ENCODE results near the gene POC1A. TPM values are rescaled to one million over a fixed set of nuclear protein-coding genes. Genes with fewer than 3 reads are reported as not detected.
A peak's percentile ranks its signal among the peaks of the same experiment; 100 is the strongest.

POC1A gene
- total RNA-seq, 1 experiment from 2014 or later, result 19.8 TPM

GRCh38 chr3:52124766-52125165, 29.5 kb downstream of the POC1A start:
- H3K27me3 ChIP-seq, result no peaks in the 10 kb centered on the region
- H3K9me3 ChIP-seq, result no peaks in the 10 kb centered on the region
- no peaks in the 10 kb centered on the region; the same call in 1 of the 2 replicates for H3K36me3 ChIP-seq
- no peak overlapping the region for H3K4me3 ChIP-seq
- DNase-seq, result no peak

- Histone ChIP-seq H3K9me3 (no peaks in the 10 kb centered on the region), H3K4me3 (no peak overlapping the region), H3K27me3 (no peaks in the 10 kb centered on the region), H3K36me3 (no peaks in the 10 kb centered on the region; the same call in 1 of the 2 replicates)
- no peak for DNase-seq
Measured at GRCh38 chr3:52124126-52124525, 30.1 kb downstream of the POC1A start.

GRCh38 chr3:52123106-52123725, 31.0 kb downstream of the POC1A start:
- DNase-seq, result peak; percentile 8
- no peaks in the 10 kb centered on the region; the same call in 1 of the 2 replicates for H3K36me3 ChIP-seq
- H3K4me3 ChIP-seq, result no peak overlapping the region
- no peaks in the 10 kb centered on the region for H3K9me3 ChIP-seq
- no peaks in the 10 kb centered on the region for H3K27me3 ChIP-seq

- Histone ChIP-seq H3K9me3 (no peaks in the 10 kb centered on the region), H3K4me3 (no peak overlapping the region), H3K27me3 (no peaks in the 10 kb centered on the region), H3K36me3 (no peaks in the 10 kb centered on the region; the same call in 1 of the 2 replicates)
- DNase-seq, result no peak
Measured at GRCh38 chr3:52122491-52122890, 31.7 kb downstream of the POC1A start.

DNA sequence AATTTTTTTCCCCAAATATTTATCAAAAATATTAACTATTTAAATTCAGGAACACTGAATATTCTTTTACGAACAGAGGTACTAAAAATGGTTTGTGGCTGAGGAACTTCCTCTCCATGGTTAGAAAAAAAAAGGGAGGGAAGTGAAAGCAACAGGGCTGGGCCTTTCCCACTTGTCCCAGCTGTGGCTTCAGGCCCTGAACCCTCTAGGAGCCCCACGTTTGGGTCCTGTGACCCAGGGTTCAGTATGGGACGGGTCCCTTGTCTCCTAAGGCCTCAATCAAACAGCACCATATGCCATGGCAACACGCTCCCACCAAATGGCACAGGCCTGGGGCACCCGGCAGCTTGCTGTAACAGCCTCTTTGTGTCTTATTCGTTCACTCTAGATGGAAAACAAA, 32.4 kb downstream of the POC1A start:
- Histone ChIP-seq H3K36me3 (no peaks in the 10 kb centered on the region; the same call in 1 of the 2 replicates), H3K4me3 (no peak overlapping the region), H3K9me3 (no peaks in the 10 kb centered on the region), H3K27me3 (no peaks in the 10 kb centered on the region)
- no peak for DNase-seq

GRCh38 chr3:52121464-52121805, 32.8 kb downstream of the POC1A start:
- no peaks in the 10 kb centered on the region; the same call in 1 of the 2 replicates for H3K36me3 ChIP-seq
- H3K9me3 ChIP-seq, result no peaks in the 10 kb centered on the region

DNA sequence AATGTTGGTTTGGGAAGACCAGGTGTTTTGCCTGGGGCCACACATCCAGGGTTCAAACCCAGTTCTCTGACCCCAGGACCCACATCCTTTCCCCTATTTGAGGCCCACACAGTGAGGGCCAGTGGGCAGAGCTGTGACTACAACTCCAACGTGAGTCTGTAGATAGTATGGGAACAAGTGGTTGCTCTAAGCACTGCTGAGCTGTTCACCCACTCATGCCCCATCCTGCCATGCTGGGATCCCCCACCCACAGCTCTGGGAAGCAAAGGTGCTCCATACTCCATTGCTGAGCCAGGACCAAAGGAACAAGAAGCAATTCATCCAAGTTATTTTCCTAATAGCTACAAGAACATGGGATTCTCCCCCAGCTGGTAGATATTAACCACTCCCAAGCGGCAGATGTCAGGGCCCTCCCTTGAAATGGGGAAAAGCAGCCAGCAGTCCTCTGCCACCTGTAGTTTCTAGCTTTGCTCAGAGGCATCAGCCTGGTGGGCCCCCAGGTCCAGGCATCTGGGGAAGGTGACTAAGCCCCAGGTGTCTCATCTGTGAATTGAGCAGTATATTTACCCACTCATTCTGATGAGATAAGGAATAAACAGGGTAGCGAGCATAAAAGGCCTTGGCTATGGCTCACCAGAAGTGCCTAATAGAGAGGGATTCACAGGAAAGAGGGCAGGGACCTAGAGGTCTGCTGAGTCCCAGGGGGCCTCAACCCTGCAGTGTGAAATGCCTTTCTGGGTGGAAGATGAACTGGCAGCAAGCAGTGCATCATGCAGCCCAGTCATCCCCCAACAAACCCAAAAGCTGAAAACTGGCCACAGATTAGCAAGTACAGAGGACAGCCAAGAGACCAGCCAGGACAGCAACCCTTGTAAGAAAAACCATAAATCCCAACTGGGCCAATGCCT, 33.4 kb downstream of the POC1A start:
- no peak for DNase-seq
- H3K36me3 ChIP-seq, result no peaks in the 10 kb centered on the region; the same call in 1 of the 2 replicates
- no peak overlapping the region for H3K4me3 ChIP-seq
- no peaks in the 10 kb centered on the region for H3K27me3 ChIP-seq
- no peaks in the 10 kb centered on the region for H3K9me3 ChIP-seq

More at GRCh38 chr3:52121464-52121805, 32.8 kb downstream of the POC1A start:
- no peak for DNase-seq
- H3K27me3 ChIP-seq, result no peaks in the 10 kb centered on the region
- H3K4me3 ChIP-seq, result no peak overlapping the region

GRCh38 chr3:52119826-52120225, 34.4 kb downstream of the POC1A start:
- H3K27me3 ChIP-seq, result no peaks in the 10 kb centered on the region
- H3K9me3 ChIP-seq, result no peaks in the 10 kb centered on the region
- H3K36me3 ChIP-seq, result no peaks in the 10 kb centered on the region; the same call in 1 of the 2 replicates
- no peak for DNase-seq
- no peak overlapping the region for H3K4me3 ChIP-seq

DNA sequence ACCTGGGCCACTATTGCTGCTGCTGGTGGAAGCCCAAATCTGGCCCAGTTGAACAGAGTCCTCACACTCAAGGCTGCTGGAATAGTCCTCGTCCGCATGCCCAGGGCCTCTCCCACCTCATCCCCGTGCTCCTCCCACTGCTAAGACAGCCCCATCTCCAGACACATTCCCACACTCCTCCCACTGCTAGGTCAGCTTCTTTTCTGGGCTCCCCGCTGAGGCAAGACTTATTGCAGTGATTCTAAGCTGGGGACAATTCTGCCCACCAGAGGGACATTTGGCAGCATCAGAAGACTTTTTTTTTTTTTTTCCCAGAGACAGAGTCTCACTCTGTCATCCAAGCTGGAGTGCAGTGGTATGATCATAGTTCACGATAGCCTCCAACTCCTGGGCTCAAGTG, 35.1 kb downstream of the POC1A start:
- DNase-seq, result no peak
- Histone ChIP-seq H3K27me3 (no peaks in the 10 kb centered on the region), H3K4me3 (no peak overlapping the region), H3K9me3 (no peaks in the 10 kb centered on the region), H3K36me3 (no peaks in the 10 kb centered on the region; the same call in 1 of the 2 replicates)

DNA sequence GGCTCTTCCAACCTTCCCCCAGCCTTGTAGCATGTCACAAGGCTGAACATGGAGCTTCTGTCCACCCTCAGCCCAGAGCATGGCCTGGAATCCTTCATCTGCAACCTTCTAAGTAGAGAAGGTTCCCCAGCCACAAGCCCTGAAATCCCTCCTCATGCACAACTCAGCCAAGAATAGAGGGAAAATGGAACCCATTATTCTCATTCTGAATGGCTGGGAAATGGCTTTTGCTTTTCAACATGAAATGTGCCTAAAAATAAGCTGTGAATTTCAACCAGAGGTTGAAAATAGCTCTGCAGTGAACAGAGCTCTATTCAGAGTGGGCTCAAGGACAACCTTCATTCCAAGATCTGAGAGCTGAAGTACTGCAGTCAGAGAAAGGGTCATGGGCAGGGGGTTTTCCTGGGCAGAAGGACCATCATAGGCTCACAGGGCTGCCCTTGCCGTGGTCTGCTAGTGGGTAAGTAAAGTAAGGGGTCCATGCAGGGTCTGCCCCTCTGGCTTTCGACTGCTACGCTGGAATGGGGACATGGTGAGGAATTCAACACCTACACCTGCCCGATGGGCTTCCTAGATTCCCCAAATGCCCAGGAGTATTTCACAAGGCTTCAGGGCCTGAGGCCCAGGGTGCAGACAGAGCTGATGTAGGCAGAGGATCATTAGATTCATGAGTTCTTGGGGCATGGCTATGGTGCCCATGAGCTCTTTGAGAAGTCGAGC, 35.9 kb downstream of the POC1A start:
- Histone ChIP-seq H3K36me3 (no peaks in the 10 kb centered on the region; the same call in 1 of the 2 replicates), H3K27me3 (no peaks in the 10 kb centered on the region), H3K4me3 (no peak overlapping the region), H3K9me3 (no peaks in the 10 kb centered on the region)
- DNase-seq, result no peak

DNA sequence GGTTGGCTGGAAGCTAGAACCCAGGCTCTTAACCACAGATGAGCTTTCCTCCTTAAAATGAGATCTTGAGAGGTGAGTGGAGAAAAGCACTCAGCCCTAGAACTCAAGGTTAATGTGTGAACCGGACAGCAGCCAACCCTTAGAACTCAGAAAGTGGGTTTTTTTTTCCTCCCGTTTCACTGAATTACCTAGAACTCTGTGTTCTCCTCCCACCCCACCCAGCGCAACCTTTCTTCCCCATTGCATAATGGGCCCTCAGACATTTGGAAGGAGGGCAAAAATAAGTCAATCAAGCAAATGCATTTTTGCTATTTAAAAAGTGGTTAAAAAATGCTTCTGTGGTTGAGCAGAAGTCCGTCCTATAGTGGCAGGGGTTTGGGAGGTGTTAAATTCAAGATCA, 36.7 kb downstream of the POC1A start:
- H3K4me3 ChIP-seq, result no peak overlapping the region
- no peaks in the 10 kb centered on the region for H3K27me3 ChIP-seq
- H3K36me3 ChIP-seq, result no peaks in the 10 kb centered on the region
- no peak for DNase-seq
- H3K9me3 ChIP-seq, result no peaks in the 10 kb centered on the region

DNA sequence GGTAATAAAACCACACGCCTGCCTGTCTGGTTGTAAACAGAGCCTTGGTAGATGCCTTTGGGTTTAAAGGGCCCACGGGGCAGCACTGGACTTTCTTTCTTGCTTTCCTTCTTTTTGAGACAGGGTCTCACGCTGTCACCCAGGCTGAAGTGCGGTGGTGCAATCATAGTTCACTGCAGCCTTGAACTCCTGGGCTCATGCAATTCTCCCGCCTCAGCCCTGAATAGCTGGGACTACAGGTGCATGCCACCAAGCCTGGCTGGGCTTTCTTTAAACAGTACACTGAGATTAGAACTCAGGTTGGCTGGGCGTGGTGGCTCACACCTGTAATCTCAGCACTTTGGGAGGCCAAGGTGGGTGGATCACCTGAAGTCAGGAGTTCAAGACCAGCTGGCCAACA, 42.2 kb downstream of the POC1A start:
- H3K9me3 ChIP-seq, result no peaks in the 10 kb centered on the region
- no peak overlapping the region for H3K4me3 ChIP-seq
- H3K36me3 ChIP-seq, result no peaks in the 10 kb centered on the region
- no peak for DNase-seq
- no peaks in the 10 kb centered on the region for H3K27me3 ChIP-seq

GRCh38 chr3:52110502-52110901, 43.7 kb downstream of the POC1A start:
- Histone ChIP-seq H3K4me3 (no peak overlapping the region), H3K36me3 (no peaks in the 10 kb centered on the region), H3K9me3 (no peaks in the 10 kb centered on the region), H3K27me3 (no peaks in the 10 kb centered on the region)
- DNase-seq, result no peak

DNA sequence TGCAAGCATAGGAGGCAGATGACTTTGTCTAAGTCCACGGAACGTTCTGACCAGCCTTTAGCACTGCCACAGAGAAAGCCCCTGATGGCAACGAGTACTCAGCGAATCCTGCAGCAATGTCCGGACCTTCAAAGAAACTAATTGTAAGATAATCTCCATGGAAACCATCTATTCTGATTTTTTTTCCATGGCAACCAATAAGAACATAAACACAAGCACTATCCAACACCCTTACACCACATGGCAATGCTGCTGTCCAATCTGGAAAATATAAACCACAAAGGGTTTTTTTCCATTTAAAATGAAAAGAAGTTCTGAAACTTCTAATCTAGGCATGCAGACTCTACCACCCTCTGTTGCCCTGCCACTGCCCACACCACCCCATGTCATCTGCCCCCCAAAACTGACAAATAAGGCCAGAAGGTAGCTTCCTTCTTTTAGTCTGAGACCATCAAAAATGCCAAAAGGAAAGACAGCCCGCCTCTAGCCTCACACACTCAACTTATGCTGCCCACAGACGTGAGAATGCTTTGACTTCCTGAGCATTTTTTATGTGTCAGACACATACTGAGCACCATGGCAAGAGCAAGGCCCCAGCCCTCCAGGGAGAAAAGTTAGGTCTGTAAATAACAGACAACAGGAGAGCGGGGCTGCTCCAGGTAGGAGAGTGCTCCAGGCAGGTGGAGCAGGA, 44.5 kb downstream of the POC1A start:
- H3K36me3 ChIP-seq, result no peaks in the 10 kb centered on the region
- no peak for DNase-seq
- H3K9me3 ChIP-seq, result no peaks in the 10 kb centered on the region
- no peak overlapping the region for H3K4me3 ChIP-seq
- no peaks in the 10 kb centered on the region for H3K27me3 ChIP-seq

GRCh38 chr3:52108302-52109232, 45.7 kb downstream of the POC1A start:
- DNase-seq, result no peak
- Histone ChIP-seq H3K9me3 (no peaks in the 10 kb centered on the region), H3K27me3 (no peaks in the 10 kb centered on the region)

More at GRCh38 chr3:52108302-52109232, 45.7 kb downstream of the POC1A start:
- H3K4me3 ChIP-seq, result no peak overlapping the region
- H3K36me3 ChIP-seq, result no peaks in the 10 kb centered on the region

All from MG63 (cell line).